Sigmoid colon (tissue), 7 donors: ENCODE results near the gene RDH12. TPM values are rescaled to one million over a fixed set of nuclear protein-coding genes. Genes with fewer than 3 reads are reported as not detected.

Experiments
- DNase-seq: peaks from one replicate; pipeline ENCODE4 v3.0.0-alpha.2; 2019
- H3K27ac ChIP-seq, 4 donors: fragments of 200-600 bp; sonication (generic); one replicate each; pipeline ENCODE4 v1.5.1; 2016 to 2019; ENCODE audit warnings: mild to moderate bottlenecking in 1 of 4
- H3K27me3 ChIP-seq, 3 donors: fragments of 200-600 bp; sonication (generic); one replicate each; pipeline ENCODE4 v1.5.1; 2019; ENCODE audit warnings: mild to moderate bottlenecking in 1 of 3
- H3K36me3 ChIP-seq, 4 donors: fragments of 200-600 bp; sonication (generic); one replicate each; pipeline ENCODE4 v1.5.1; 2016 to 2019
- H3K4me1 ChIP-seq, 4 donors: fragments of 200-600 bp; sonication (generic); one replicate each; pipeline ENCODE4 v1.5.1; 2017 to 2019
- H3K4me3 ChIP-seq, 4 donors: fragments of 200-600 bp; sonication (generic); one replicate each; pipeline ENCODE4 v1.5.1; 2017 to 2019; ENCODE audit warnings: mild to moderate bottlenecking in 2 of 4, moderate library complexity in 1 of 4
- H3K9me3 ChIP-seq, 4 donors: fragments of 200-600 bp in 3 of 4; sonication (generic) in 3 of 4; one replicate each; pipeline versions ENCODE4 v1.5.1 to v1.6.1; 2013 to 2019
- EP300 ChIP-seq, 4 donors: sonication (generic); formaldehyde crosslinking; IDR thresholded peaks; one replicate each; pipeline ENCODE4 v1.6.1; 2017; ENCODE audit warnings: antibody characterized with exemption in 4 of 4
- POLR2A ChIP-seq, 2 donors: fragments of 450-650 bp; IDR thresholded peaks; one replicate each; pipeline ENCODE4 v1.6.1; 2016; ENCODE audit warnings: antibody characterized with exemption in 2 of 2, mild to moderate bottlenecking in 2 of 2, moderate library complexity in 2 of 2
- POLR2AphosphoS5 ChIP-seq, 4 donors: sonication (generic); formaldehyde crosslinking; IDR thresholded peaks; one replicate each; pipeline ENCODE4 v1.6.1; 2017; ENCODE audit warnings: antibody characterized with exemption in 4 of 4
- WGBS, 2 donors: extraction: QIAGEN DNeasy Blood & Tissue Kit; methylation state at CpG; one replicate each; pipeline ENCODE4 v1.1.7; 2013; 5-methylcytosine and 5-hydroxymethylcytosine counted together
- intact Hi-C: fragments of 100-400 bp; cut with DNase I; formaldehyde crosslinking; loops from one replicate; pipeline ENCODE4 v1.15.1; 2023
- polyA plus RNA-seq, 3 donors: library from polyadenylated mRNA; stranded (reverse); fragments of 200-250 nt; gene quantifications; one replicate each; pipeline ENCODE4 v1.2.3, GENCODE V29; 2013
- total RNA-seq, 4 donors: library from RNA; depleted of rRNA; stranded (reverse); fragments of >200 nt; gene quantifications; one replicate each; pipeline ENCODE4 v1.1.0, GENCODE V29; 2016
- TF ChIP-seq, protein P1 (sequence below), 4 experiments: fragments of 450-650 bp in 3 of 4; fragments of 200-600 bp in 1 of 4; IDR thresholded peaks; one replicate each; pipeline ENCODE4 v1.5.1; 2016 to 2019; ENCODE audit warnings: antibody characterized with exemption in 4 of 4, mild to moderate bottlenecking in 3 of 4, moderate library complexity in 2 of 4
- donor health status: healthy with polysubstance abuse.
- donor health status: Bipolar disorder and iron deficiency.
- donor health status: healthy.

Gene RDH12
- total and polyA plus RNA-seq, 7 donors, result 0.12 to 0.60 TPM; not detected in 5

DNA sequence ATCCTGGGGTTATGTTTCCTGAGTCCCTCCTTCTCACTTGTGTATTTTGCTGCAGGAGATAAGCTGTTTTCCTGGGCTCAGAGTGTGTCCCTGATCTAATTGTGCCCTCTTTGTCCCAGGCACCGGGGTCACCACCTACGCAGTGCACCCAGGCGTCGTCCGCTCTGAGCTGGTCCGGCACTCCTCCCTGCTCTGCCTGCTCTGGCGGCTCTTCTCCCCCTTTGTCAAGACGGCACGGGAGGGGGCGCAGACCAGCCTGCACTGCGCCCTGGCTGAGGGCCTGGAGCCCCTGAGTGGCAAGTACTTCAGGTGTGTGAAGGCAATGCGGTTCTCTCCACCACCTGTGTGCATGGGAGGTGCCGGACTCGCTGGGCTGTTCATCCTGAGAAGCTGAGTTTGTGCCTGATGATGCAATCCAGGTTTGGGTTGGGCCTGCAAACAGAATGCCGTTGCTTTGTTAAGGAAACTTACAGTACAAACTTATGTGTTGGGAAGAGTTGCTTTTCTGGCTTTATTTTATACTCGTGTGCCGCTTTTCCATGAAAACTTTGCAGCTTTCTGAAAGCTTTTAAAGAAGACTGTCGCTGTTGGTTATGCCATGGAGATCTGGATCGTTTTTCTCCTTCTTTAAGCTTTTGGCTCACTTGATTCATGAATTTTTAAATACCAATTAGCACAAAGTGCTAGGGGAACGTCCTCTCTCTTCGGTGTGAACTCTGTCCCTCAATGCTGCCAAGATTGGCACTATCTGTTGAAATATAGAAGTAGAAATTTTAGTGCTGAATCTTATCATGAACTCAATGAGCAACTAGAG, 27.6 kb downstream of the RDH12 start:
- intact Hi-C loops, result no loop called here
- H3K9me3 ChIP-seq, result no peaks in the 10 kb centered on the region
- WGBS, 2 donors, result 24 to 59% methylated on average over 21 of the region's 21 CpGs
- no peak for TF ChIP-seq POLR2A (IDR thresholded peaks at IDR 0.05)
- no peak for TF ChIP-seq EP300 (IDR thresholded peaks at IDR 0.05)
- no peak for TF ChIP-seq POLR2AphosphoS5 (IDR thresholded peaks at IDR 0.05)
- TF ChIP-seq, protein P1, sequence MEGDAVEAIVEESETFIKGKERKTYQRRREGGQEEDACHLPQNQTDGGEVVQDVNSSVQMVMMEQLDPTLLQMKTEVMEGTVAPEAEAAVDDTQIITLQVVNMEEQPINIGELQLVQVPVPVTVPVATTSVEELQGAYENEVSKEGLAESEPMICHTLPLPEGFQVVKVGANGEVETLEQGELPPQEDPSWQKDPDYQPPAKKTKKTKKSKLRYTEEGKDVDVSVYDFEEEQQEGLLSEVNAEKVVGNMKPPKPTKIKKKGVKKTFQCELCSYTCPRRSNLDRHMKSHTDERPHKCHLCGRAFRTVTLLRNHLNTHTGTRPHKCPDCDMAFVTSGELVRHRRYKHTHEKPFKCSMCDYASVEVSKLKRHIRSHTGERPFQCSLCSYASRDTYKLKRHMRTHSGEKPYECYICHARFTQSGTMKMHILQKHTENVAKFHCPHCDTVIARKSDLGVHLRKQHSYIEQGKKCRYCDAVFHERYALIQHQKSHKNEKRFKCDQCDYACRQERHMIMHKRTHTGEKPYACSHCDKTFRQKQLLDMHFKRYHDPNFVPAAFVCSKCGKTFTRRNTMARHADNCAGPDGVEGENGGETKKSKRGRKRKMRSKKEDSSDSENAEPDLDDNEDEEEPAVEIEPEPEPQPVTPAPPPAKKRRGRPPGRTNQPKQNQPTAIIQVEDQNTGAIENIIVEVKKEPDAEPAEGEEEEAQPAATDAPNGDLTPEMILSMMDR (IDR thresholded peaks at IDR 0.05), result no peak
- H3K27me3 ChIP-seq, result no peaks in the 10 kb centered on the region
- H3K4me3 ChIP-seq, result no peak overlapping the region
- no peak overlapping the region for H3K27ac ChIP-seq
- no peak for DNase-seq
- H3K36me3 ChIP-seq, result no peaks in the 10 kb centered on the region
- H3K4me1 ChIP-seq, result no peaks in the 10 kb centered on the region

GRCh38 chr14:67733616-67734015, 31.9 kb downstream of the RDH12 start:
- TF ChIP-seq, protein P1 (IDR thresholded peaks at IDR 0.05), result no peak
- TF ChIP-seq EP300 (IDR thresholded peaks at IDR 0.05), result no peak
- TF ChIP-seq POLR2A (IDR thresholded peaks at IDR 0.05), result no peak
- no peak for TF ChIP-seq POLR2AphosphoS5 (IDR thresholded peaks at IDR 0.05)
- no peaks in the 10 kb centered on the region for H3K4me1 ChIP-seq
- H3K27ac ChIP-seq, result no peak overlapping the region
- intact Hi-C loops, result no loop called here
- H3K36me3 ChIP-seq, result no peaks in the 10 kb centered on the region
- DNase-seq, result no peak
- WGBS, 2 donors, result 87 to 90% methylated on average over 4 of the region's 4 CpGs
- H3K9me3 ChIP-seq, result no peaks in the 10 kb centered on the region
- no peak overlapping the region for H3K4me3 ChIP-seq
- H3K27me3 ChIP-seq, result no peaks in the 10 kb centered on the region

DNA sequence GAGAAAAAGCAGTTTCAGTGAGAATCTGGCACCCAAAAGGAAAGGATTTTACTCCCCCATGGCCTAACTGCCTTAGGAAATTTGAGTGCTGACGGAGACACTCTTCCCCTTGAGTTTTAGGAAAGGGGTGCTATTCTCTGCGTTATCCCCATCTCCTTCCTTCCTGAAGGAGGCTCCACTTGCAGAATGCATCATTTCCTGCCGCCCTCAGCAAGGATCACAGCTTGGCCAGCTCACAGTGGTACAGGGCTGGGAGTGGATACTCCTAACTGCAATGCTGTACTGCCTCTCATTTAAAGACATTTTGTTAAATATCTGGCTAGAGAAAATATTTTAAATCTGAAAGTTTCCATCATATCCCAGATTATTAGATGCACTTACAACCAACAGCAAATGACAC, 33.0 kb downstream of the RDH12 start:
- Histone ChIP-seq H3K27me3 (no peaks in the 10 kb centered on the region), H3K9me3 (no peaks in the 10 kb centered on the region), H3K27ac (no peak overlapping the region), H3K36me3 (no peaks in the 10 kb centered on the region), H3K4me1 (no peaks in the 10 kb centered on the region), H3K4me3 (no peak overlapping the region)
- no peak for TF ChIP-seq POLR2A (IDR thresholded peaks at IDR 0.05)
- no peak for TF ChIP-seq EP300 (IDR thresholded peaks at IDR 0.05)
- no peak for TF ChIP-seq POLR2AphosphoS5 (IDR thresholded peaks at IDR 0.05)
- WGBS, 2 donors, result 80 to 91% methylated on average over 3 of the region's 3 CpGs
- DNase-seq, result no peak
- intact Hi-C loops, result no loop called here

DNA sequence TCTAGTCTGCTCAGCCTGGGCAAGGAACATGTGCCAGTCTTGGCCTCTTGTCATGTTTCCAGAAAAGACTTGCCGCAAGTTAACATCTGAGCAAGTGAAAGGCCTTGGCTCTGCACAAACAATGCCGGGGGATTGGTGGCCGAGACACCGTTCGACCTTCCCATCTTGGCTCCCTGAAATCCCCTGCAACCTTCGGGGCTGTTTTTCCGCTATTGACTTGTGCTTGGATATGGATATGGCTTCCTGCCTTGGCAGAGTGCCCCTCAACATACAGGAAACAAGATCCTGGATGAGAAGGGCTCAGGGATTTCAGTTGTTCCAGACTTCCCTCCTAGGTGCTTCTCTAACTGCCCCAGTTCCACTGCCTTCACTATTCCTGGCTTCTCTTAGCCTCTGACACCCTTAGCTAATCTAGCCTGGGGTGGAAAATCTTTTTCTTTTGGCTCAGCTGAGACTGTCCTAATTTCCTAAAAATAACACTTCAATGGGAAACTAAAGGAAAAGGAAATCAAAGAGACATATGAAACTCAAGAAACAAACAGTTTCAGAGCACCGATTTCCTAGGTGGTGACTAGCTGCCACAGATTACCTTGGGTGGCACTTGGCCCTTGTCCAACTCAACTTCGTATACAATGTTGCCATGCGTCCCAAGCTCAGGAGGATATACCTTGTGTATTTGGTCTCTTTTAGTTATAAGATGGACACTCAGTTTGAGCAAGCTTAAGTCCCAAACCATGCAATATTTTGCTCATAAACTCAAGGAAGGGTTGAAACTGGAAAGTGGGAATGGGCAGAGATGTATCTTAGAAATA, 33.9 kb downstream of the RDH12 start:
- Histone ChIP-seq H3K27me3 (no peaks in the 10 kb centered on the region), H3K4me1 (no peaks in the 10 kb centered on the region), H3K36me3 (no peaks in the 10 kb centered on the region), H3K9me3 (no peaks in the 10 kb centered on the region), H3K4me3 (no peak overlapping the region), H3K27ac (no peak overlapping the region)
- 80 to 89% methylated on average over 10 of the region's 10 CpGs for WGBS, 2 donors
- TF ChIP-seq POLR2A (IDR thresholded peaks at IDR 0.05) (no peak), POLR2AphosphoS5 (IDR thresholded peaks at IDR 0.05) (no peak), EP300 (IDR thresholded peaks at IDR 0.05) (no peak)
- TF ChIP-seq, protein P1 (IDR thresholded peaks at IDR 0.05), result no peak
- intact Hi-C loops, result no loop called here
- no peak for DNase-seq

- no peak overlapping the region for H3K4me3 ChIP-seq
- no peaks in the 10 kb centered on the region for H3K36me3 ChIP-seq
- intact Hi-C loops, result no loop called here
- TF ChIP-seq POLR2A (IDR thresholded peaks at IDR 0.05), result no peak
- TF ChIP-seq POLR2AphosphoS5 (IDR thresholded peaks at IDR 0.05), result no peak
- TF ChIP-seq, protein P1 (IDR thresholded peaks at IDR 0.05), result no peak
- no peak for TF ChIP-seq EP300 (IDR thresholded peaks at IDR 0.05)
- H3K27ac ChIP-seq, result no peak overlapping the region
- H3K27me3 ChIP-seq, result no peaks in the 10 kb centered on the region
- no peaks in the 10 kb centered on the region for H3K4me1 ChIP-seq
- WGBS, 2 donors, result 51 to 83% methylated on average over 4 of the region's 4 CpGs
- no peak for DNase-seq
- H3K9me3 ChIP-seq, result no peaks in the 10 kb centered on the region
Observed at GRCh38 chr14:67736771-67737170, 35.1 kb downstream of the RDH12 start.
